PFSK-1 (cell line): ENCODE measurements around the gene ATXN1.

Experiments
- SIN3A ChIP-seq: IDR thresholded peaks from 2 replicates; pipeline ENCODE4 v1.6.1; 2012; ENCODE audit warnings: mild to moderate bottlenecking, low read length, moderate library complexity, borderline replicate concordance; ENCODE audit not compliant: insufficient read depth
- TAF1 ChIP-seq: IDR thresholded peaks from 2 replicates; pipeline ENCODE4 v1.6.1; 2012; ENCODE audit warnings: low read length, control low read depth, borderline replicate concordance; ENCODE audit not compliant: insufficient read depth

DNA sequence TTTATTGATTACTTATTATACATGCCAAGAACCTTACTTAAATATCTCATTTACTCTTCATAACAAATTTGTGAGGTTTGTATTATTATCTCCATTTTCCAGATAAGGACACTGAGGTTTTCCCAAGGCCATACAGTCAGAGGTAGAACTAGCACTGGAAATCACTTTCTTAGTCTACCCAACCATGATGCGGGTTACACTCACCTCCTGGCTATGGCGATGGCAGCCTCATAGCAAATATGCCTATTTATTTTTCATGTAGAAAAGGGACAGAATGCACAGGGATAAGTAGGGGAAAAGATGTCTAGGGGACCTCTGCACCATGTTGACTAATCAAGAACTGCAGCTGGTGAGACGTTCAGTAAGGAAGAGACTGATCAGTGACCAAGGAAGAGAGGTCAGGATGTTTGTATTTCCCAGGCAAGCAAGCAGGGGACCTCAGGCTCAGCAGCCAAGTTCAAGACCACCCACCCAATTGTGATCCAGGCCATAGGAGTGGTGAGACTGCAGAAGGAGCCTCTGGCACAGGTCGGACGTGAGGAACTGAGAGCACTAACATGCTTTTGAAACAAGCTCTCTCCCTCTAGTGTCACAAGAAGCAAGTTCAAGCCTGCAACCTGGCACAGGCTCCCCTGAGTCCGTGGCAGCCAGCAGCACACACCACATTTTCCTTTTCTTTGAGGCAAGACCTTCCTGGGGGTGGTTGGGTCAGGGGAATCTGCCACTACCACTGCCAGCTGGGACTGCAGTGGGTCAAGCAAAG, 425.0 kb downstream of the ATXN1 start:
- TF ChIP-seq TAF1 (no peak), SIN3A (no peak)
